ENCODE measurements around the gene DOLPP1. TPM values are rescaled to one million over a fixed set of nuclear protein-coding genes. Genes with fewer than 3 reads are reported as not detected.

The DOLPP1 gene
- total RNA-seq, result 10 to 100 TPM; 30.1 to 30.4 TPM
- 28.6 TPM for polyA plus RNA-seq (2013, experiment 1 of 2)
- 25.3 TPM for polyA plus RNA-seq (2013, experiment 2 of 2)
- long read RNA-seq, experiment 1, partial matches to known transcripts, result 13 of 16 reads
- long read RNA-seq, experiment 1, other reads (novel, unspliced or antisense), result 1 of 16 reads
- long read RNA-seq, experiment 2, transcript DOLPP1-203 (7 exons, 2,037 nt), result minor isoform, 7 of 68 reads
- long read RNA-seq, experiment 2, transcript DOLPP1-202 (8 exons, 2,177 nt), result major isoform, 48 of 68 reads
- long read RNA-seq, experiment 2, partial matches to known transcripts, result 4 of 68 reads
- long read RNA-seq, experiment 2, other reads (novel, unspliced or antisense), result 9 of 68 reads
- long read RNA-seq, experiment 3, transcript DOLPP1-203 (7 exons, 2,037 nt), result minor isoform, 18 of 164 reads
- long read RNA-seq, experiment 3, transcript DOLPP1-202 (8 exons, 2,177 nt), result major isoform, 127 of 164 reads
- long read RNA-seq, experiment 3, partial matches to known transcripts, result 4 of 164 reads
- long read RNA-seq, experiment 3, other reads (novel, unspliced or antisense), result 15 of 164 reads
- long read RNA-seq, experiment 4, transcript DOLPP1-202 (8 exons, 2,177 nt), result major isoform, 7 of 14 reads
- long read RNA-seq, experiment 4, partial matches to known transcripts, result 2 of 14 reads
- long read RNA-seq, experiment 4, other reads (novel, unspliced or antisense), result 2 of 14 reads

- DNase-seq, result peak; percentile 99
- no peak for TF ChIP-seq CTCF (conservative IDR thresholded peaks at IDR 0.05)
These were observed at the start of gene DOLPP1 for GRCh38 chr9:129080601-129081387. DOLPP1 (plus strand) TSS chr9:129081111; CDS start chr9:129081132, 21 bp downstream.

GRCh38 chr9:129031514-129031913 lies 49.4 kb upstream of the DOLPP1 start:
- Histone ChIP-seq H3K9me3 (ENCODE audit: control insufficient read depth, low read length) (no peaks in the 10 kb centered on the region), H3K4me3 (ENCODE audit: low read length) (no peak overlapping the region), H3K27ac (ENCODE audit: low read depth, low read length) (no peak overlapping the region), H3K27me3 (ENCODE audit: control insufficient read depth, insufficient read depth, low read length, poor library complexity, severe bottlenecking) (no peaks in the 10 kb centered on the region), H3K36me3 (ENCODE audit: control insufficient read depth, insufficient read depth, low read length) (no peaks in the 10 kb centered on the region), H3K4me1 (ENCODE audit: control insufficient read depth, insufficient read depth, low read length) (no peaks in the 10 kb centered on the region), H3K9ac (ENCODE audit: extremely low read depth, low read length, poor library complexity, severe bottlenecking) (no peak overlapping the region)
- no peak overlapping the region for H3K27ac Mint-ChIP-seq
- no peak overlapping the region for H3K4me3 Mint-ChIP-seq
- peaks cover 10% of the 10 kb centered on the region for H3K4me1 Mint-ChIP-seq
- no peak for DNase-seq
- WGBS, 2 experiments (ENCODE audit: insufficient coverage in 1 of 2, insufficient read length in 1 of 2), result 82 to 90% methylated on average over 2 to 4 of the region's 4 CpGs
- H3K36me3 Mint-ChIP-seq (ENCODE audit: low read depth), result no peaks in the 10 kb centered on the region
- TF ChIP-seq CTCF (conservative IDR thresholded peaks at IDR 0.05), result no peak
- no peaks in the 10 kb centered on the region for H3K27me3 Mint-ChIP-seq (ENCODE audit: insufficient read depth)
- no peaks in the 10 kb centered on the region for H3K9me3 Mint-ChIP-seq

More at GRCh38 chr9:129080601-129081387, at the start of gene DOLPP1:
- H3K27me3 Mint-ChIP-seq (ENCODE audit: insufficient read depth), result no peaks in the 10 kb centered on the region
- peaks cover 6% of the 10 kb centered on the region for H3K36me3 ChIP-seq (ENCODE audit: control insufficient read depth, insufficient read depth, low read length)
- peak within 1 kb of the TSS; percentile 73 for H3K27ac ChIP-seq (ENCODE audit: low read depth, low read length)
- peaks cover 6% of the 10 kb centered on the region for H3K36me3 Mint-ChIP-seq (ENCODE audit: low read depth)
- peaks cover 7% of the 10 kb centered on the region for H3K4me1 Mint-ChIP-seq
- peak within 1 kb of the TSS; percentile 86 for H3K9ac ChIP-seq (ENCODE audit: extremely low read depth, low read length, poor library complexity, severe bottlenecking)
- peak within 1 kb of the TSS; percentile 92 for H3K27ac Mint-ChIP-seq
- H3K27me3 ChIP-seq (ENCODE audit: control insufficient read depth, insufficient read depth, low read length, poor library complexity, severe bottlenecking), result no peaks in the 10 kb centered on the region
- peak within 1 kb of the TSS; percentile 94 for H3K4me3 ChIP-seq (ENCODE audit: low read length)
- H3K9me3 ChIP-seq (ENCODE audit: control insufficient read depth, low read length), result no peaks in the 10 kb centered on the region
- H3K9me3 Mint-ChIP-seq, result no peaks in the 10 kb centered on the region
- 0% methylated on average over 47 to 70 of the region's 70 CpGs for WGBS, 2 experiments (ENCODE audit: insufficient coverage in 1 of 2, insufficient read length in 1 of 2)
- peak within 1 kb of the TSS; percentile 80 for H3K4me3 Mint-ChIP-seq
- peaks cover 3% of the 10 kb centered on the region for H3K4me1 ChIP-seq (ENCODE audit: control insufficient read depth, insufficient read depth, low read length)

GRCh38 chr9:129032541-129033159 lies 48.3 kb upstream of the DOLPP1 start:
- peaks cover 5% of the 10 kb centered on the region for H3K4me1 ChIP-seq (ENCODE audit: control insufficient read depth, insufficient read depth, low read length)
- no peaks in the 10 kb centered on the region for H3K36me3 ChIP-seq (ENCODE audit: control insufficient read depth, insufficient read depth, low read length)
- TF ChIP-seq CTCF (conservative IDR thresholded peaks at IDR 0.05), result no peak
- WGBS, 2 experiments (ENCODE audit: insufficient coverage in 1 of 2, insufficient read length in 1 of 2), result 89 to 96% methylated on average over 6 to 12 of the region's 12 CpGs
- H3K9me3 ChIP-seq (ENCODE audit: control insufficient read depth, low read length), result no peaks in the 10 kb centered on the region
- H3K4me3 Mint-ChIP-seq, result no peak overlapping the region
- no peak for DNase-seq
- H3K36me3 Mint-ChIP-seq (ENCODE audit: low read depth), result no peaks in the 10 kb centered on the region
- H3K27ac ChIP-seq (ENCODE audit: low read depth, low read length), result no peak overlapping the region
- H3K4me3 ChIP-seq (ENCODE audit: low read length), result no peak overlapping the region
- no peaks in the 10 kb centered on the region for H3K9me3 Mint-ChIP-seq
- H3K4me1 Mint-ChIP-seq, result peaks cover 13% of the 10 kb centered on the region
- H3K27me3 ChIP-seq (ENCODE audit: control insufficient read depth, insufficient read depth, low read length, poor library complexity, severe bottlenecking), result no peaks in the 10 kb centered on the region
- H3K9ac ChIP-seq (ENCODE audit: extremely low read depth, low read length, poor library complexity, severe bottlenecking), result no peak overlapping the region
- no peak overlapping the region for H3K27ac Mint-ChIP-seq
- no peaks in the 10 kb centered on the region for H3K27me3 Mint-ChIP-seq (ENCODE audit: insufficient read depth)
